C4-2B (cell line): ENCODE results near the gene RNPEPL1.
A peak's percentile ranks its signal among the peaks of the same experiment; 100 is the strongest.

Experiments used
- H3K27ac ChIP-seq: fragments of 450-650 bp; 2 replicates; pipeline ENCODE4 v1.5.1; 2017
- CTCF ChIP-seq: fragments of 450-650 bp; conservative IDR thresholded peaks from 2 replicates; pipeline ENCODE4 v1.5.1; 2017; ENCODE audit warnings: mild to moderate bottlenecking
- ZFX ChIP-seq: fragments of 450-650 bp; IDR thresholded peaks from 2 replicates; pipeline ENCODE4 v1.6.1; 2017

Gene RNPEPL1

GRCh38 chr2:240569523-240569997, 1.3 kb downstream of the RNPEPL1 start:
- no peak for TF ChIP-seq CTCF
- no peak for TF ChIP-seq ZFX
- peak overlapping the region; percentile 94 for H3K27ac ChIP-seq

- peak overlapping the region; percentile 94; the same call in 1 of the 2 replicates for H3K27ac ChIP-seq
- TF ChIP-seq ZFX, result no peak
- no peak for TF ChIP-seq CTCF
Measured at GRCh38 chr2:240569998-240570530, 1.8 kb downstream of the RNPEPL1 start.

- no peak overlapping the region for H3K27ac ChIP-seq
- TF ChIP-seq ZFX (no peak), CTCF (no peak)
Measured at GRCh38 chr2:240570531-240571313, 2.4 kb downstream of the RNPEPL1 start.

GRCh38 chr2:240571314-240571973, 3.2 kb downstream of the RNPEPL1 start:
- no peak overlapping the region for H3K27ac ChIP-seq
- no peak for TF ChIP-seq ZFX
- no peak for TF ChIP-seq CTCF

- H3K27ac ChIP-seq, result no peak overlapping the region
- no peak for TF ChIP-seq ZFX
- TF ChIP-seq CTCF, result no peak
Measured at GRCh38 chr2:240572141-240573031, 4.1 kb downstream of the RNPEPL1 start.

- no peak for TF ChIP-seq ZFX
- no peak for TF ChIP-seq CTCF
- H3K27ac ChIP-seq, result no peak overlapping the region
Measured at GRCh38 chr2:240573071-240573515, 4.8 kb downstream of the RNPEPL1 start.
